Measurements from ENCODE around the gene CYB5R4. TPM values are rescaled to one million over a fixed set of nuclear protein-coding genes. Genes with fewer than 3 reads are reported as not detected.
"Not testable (repeated sequence)": the region's sequence is repeated elsewhere in the genome, so short reads cannot be mapped to it uniquely, and the experiment has no call there.

Gene CYB5R4
- total RNA-seq, 3 donors from 2014 or later (not counting 1 experiment from before 2014, with no cell fraction given), result 34.0 to 40.5 (median 34.5) TPM

- no peaks in the 10 kb centered on the region for H3K36me3 ChIP-seq (ENCODE audit: control insufficient read depth, insufficient read depth, low read length)
- DNase-seq, result no peak
- no peak for ATAC-seq
- no peak overlapping the region for H3K27ac ChIP-seq (ENCODE audit: low read length)
- no peaks in the 10 kb centered on the region for H3K27me3 ChIP-seq (ENCODE audit: control insufficient read depth, insufficient read depth, low read length)
- peaks cover 7 to 21% of the 10 kb centered on the region in 2 donors for H3K9me3 Mint-ChIP-seq
- no peak for TF ChIP-seq CTCF (IDR thresholded peaks at IDR 0.05)
- intact Hi-C loops (cut with micrococcal nuclease), result no loop called here
- no peaks in the 10 kb centered on the region for H3K9me3 ChIP-seq (ENCODE audit: control insufficient read depth, insufficient read depth, low read length)
- no peaks in the 10 kb centered on the region for H3K4me1 ChIP-seq (ENCODE audit: control insufficient read depth, insufficient read depth, low read length)
- WGBS (ENCODE audit: insufficient coverage), result 94% methylated on average over 2 of the region's 2 CpGs
- H3K27me3 Mint-ChIP-seq (ENCODE audit: low read depth in 2 of 2), result no peaks in the 10 kb centered on the region
- H3K4me1 Mint-ChIP-seq, result no peaks in the 10 kb centered on the region
- no peak overlapping the region for H3K4me3 Mint-ChIP-seq
- H3K36me3 Mint-ChIP-seq, result peaks cover 1% of the 10 kb centered on the region
- peak overlapping the region in 1 of 2 donors; percentile 6 for H3K27ac Mint-ChIP-seq
- no peak overlapping the region for H3K4me3 ChIP-seq (ENCODE audit: low read length)
Measured at GRCh38 chr6:83948851-83949250, 89.4 kb downstream of the CYB5R4 start.

GRCh38 chr6:83951423-83951822 is 91.9 kb downstream of the CYB5R4 start:
- H3K9me3 Mint-ChIP-seq; H3K9me3 ChIP-seq (ENCODE audit: control insufficient read depth, insufficient read depth, low read length); H3K27me3 Mint-ChIP-seq (ENCODE audit: low read depth in 2 of 2); H3K4me1 ChIP-seq (ENCODE audit: control insufficient read depth, insufficient read depth, low read length); H3K27me3 ChIP-seq (ENCODE audit: control insufficient read depth, insufficient read depth, low read length); intact Hi-C loops (cut with micrococcal nuclease); H3K4me3 ChIP-seq (ENCODE audit: low read length); ATAC-seq; DNase-seq; H3K27ac Mint-ChIP-seq; H3K4me3 Mint-ChIP-seq; H3K4me1 Mint-ChIP-seq; H3K27ac ChIP-seq (ENCODE audit: low read length): not testable (repeated sequence)
- WGBS (ENCODE audit: insufficient coverage), result 100% methylated on average over 1 of the region's 2 CpGs
- H3K36me3 Mint-ChIP-seq, result peaks cover 11% of the 10 kb centered on the region
- H3K36me3 ChIP-seq (ENCODE audit: control insufficient read depth, insufficient read depth, low read length), result peaks cover 13% of the 10 kb centered on the region

GRCh38 chr6:83952830-83953229 is 93.3 kb downstream of the CYB5R4 start:
- Histone ChIP-seq H3K36me3 (ENCODE audit: control insufficient read depth, insufficient read depth, low read length) (peaks cover 17% of the 10 kb centered on the region), H3K9me3 (ENCODE audit: control insufficient read depth, insufficient read depth, low read length) (no peaks in the 10 kb centered on the region), H3K27ac (ENCODE audit: low read length) (no peak overlapping the region), H3K27me3 (ENCODE audit: control insufficient read depth, insufficient read depth, low read length) (no peaks in the 10 kb centered on the region), H3K4me3 (ENCODE audit: low read length) (no peak overlapping the region), H3K4me1 (ENCODE audit: control insufficient read depth, insufficient read depth, low read length) (no peaks in the 10 kb centered on the region)
- 100% methylated on average over 1 of the region's 3 CpGs for WGBS (ENCODE audit: insufficient coverage)
- Mint-ChIP-seq H3K9me3 (peaks cover 0 to 3% of the 10 kb centered on the region in 2 donors), H3K36me3 (peaks cover 11% of the 10 kb centered on the region), H3K4me3 (no peak overlapping the region), H3K27ac (no peak overlapping the region), H3K27me3 (ENCODE audit: low read depth in 2 of 2) (no peaks in the 10 kb centered on the region), H3K4me1 (no peaks in the 10 kb centered on the region)
- no peak for TF ChIP-seq CTCF (IDR thresholded peaks at IDR 0.05)
- no peak for ATAC-seq
- intact Hi-C loops (cut with micrococcal nuclease), result no loop called here
- DNase-seq, result no peak

- Histone ChIP-seq H3K9me3 (ENCODE audit: control insufficient read depth, insufficient read depth, low read length) (no peaks in the 10 kb centered on the region), H3K4me3 (ENCODE audit: low read length) (no peak overlapping the region), H3K36me3 (ENCODE audit: control insufficient read depth, insufficient read depth, low read length) (peaks cover 22% of the 10 kb centered on the region), H3K27ac (ENCODE audit: low read length) (no peak overlapping the region), H3K4me1 (ENCODE audit: control insufficient read depth, insufficient read depth, low read length) (no peaks in the 10 kb centered on the region), H3K27me3 (ENCODE audit: control insufficient read depth, insufficient read depth, low read length) (no peaks in the 10 kb centered on the region)
- Mint-ChIP-seq H3K27me3 (ENCODE audit: low read depth in 2 of 2) (no peaks in the 10 kb centered on the region), H3K27ac (no peak overlapping the region), H3K9me3 (no peaks in the 10 kb centered on the region), H3K4me3 (no peak overlapping the region), H3K36me3 (peaks cover 11% of the 10 kb centered on the region), H3K4me1 (no peaks in the 10 kb centered on the region)
- DNase-seq, result no peak
- ATAC-seq, result no peak
- intact Hi-C loops (cut with micrococcal nuclease), result no loop called here
- TF ChIP-seq CTCF (IDR thresholded peaks at IDR 0.05), result no peak
- WGBS (ENCODE audit: insufficient coverage), result 100% methylated on average over 1 of the region's 2 CpGs
Measured at GRCh38 chr6:83954371-83954770, 94.9 kb downstream of the CYB5R4 start.

Data from natural killer cell (primary cell).